Activated naive CD8-positive, alpha-beta T cell (primary cell): Measurements from ENCODE around the gene MLH3.
A peak's percentile ranks its signal among the peaks of the same experiment; 100 is the strongest.

Experiments used
- H3K27ac Mint-ChIP-seq: one replicate; pipeline ENCODE4 v1.8.0; 2021; ENCODE audit warnings: mixed read lengths
- H3K27me3 Mint-ChIP-seq: one replicate; pipeline ENCODE4 v1.8.0; 2021; ENCODE audit warnings: mixed read lengths
- H3K36me3 Mint-ChIP-seq: one replicate; pipeline ENCODE4 v1.8.0; 2021; ENCODE audit warnings: mixed read lengths
- H3K4me1 Mint-ChIP-seq: one replicate; pipeline ENCODE4 v1.8.0; 2021; ENCODE audit warnings: low read depth, mixed read lengths
- H3K4me3 Mint-ChIP-seq: one replicate; pipeline ENCODE4 v1.8.0; 2021; ENCODE audit warnings: mild to moderate bottlenecking, mixed read lengths
- H3K9me3 Mint-ChIP-seq: one replicate; pipeline ENCODE4 v1.8.0; 2021; ENCODE audit warnings: low read depth, mixed read lengths

MLH3 gene

DNA sequence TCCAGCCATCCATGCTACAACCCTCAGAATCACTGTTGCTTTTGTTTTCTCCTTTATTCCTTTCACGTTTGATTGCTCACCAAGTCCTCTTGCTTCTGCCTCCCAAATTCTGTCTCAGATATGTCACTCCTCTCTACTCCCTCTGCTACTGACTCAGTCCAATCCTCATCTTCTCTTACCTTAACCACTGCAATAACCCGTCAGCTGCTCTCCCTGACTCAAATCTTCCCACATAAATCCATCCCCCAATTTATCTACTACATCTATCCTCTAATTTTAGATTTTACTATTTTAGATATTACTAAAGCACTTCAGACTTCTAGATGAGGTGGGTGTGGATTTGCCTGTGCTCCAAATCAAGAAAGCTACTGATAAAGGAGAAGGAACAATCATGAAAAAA, 25.4 kb downstream of the MLH3 start:
- Mint-ChIP-seq H3K27ac (no peak overlapping the region), H3K36me3 (peaks cover 10% of the 10 kb centered on the region), H3K4me3 (no peak overlapping the region), H3K27me3 (no peaks in the 10 kb centered on the region), H3K4me1 (no peaks in the 10 kb centered on the region), H3K9me3 (no peaks in the 10 kb centered on the region)

DNA sequence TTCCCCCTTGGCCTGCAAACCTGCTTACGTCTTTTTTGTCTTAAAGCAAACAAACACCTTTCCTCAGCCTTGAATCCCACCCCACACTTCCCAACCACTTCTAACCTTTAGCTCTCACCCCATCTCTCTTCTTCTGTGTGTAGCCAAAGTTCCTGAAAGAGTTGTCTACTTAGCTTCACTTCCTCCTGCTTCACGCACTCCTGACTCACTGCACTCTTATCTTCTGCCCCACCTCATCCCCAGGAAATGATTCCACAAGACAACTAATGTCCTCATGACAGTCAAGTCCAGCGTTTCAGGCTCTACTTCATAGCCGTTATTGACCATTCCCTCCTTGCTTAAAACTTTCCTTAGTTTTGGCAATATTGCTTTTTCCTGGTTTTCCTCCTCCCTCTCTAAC, 26.2 kb downstream of the MLH3 start:
- Mint-ChIP-seq H3K4me3 (no peak overlapping the region), H3K27me3 (no peaks in the 10 kb centered on the region), H3K9me3 (no peaks in the 10 kb centered on the region), H3K36me3 (peaks cover 6% of the 10 kb centered on the region), H3K4me1 (no peaks in the 10 kb centered on the region), H3K27ac (no peak overlapping the region)

DNA sequence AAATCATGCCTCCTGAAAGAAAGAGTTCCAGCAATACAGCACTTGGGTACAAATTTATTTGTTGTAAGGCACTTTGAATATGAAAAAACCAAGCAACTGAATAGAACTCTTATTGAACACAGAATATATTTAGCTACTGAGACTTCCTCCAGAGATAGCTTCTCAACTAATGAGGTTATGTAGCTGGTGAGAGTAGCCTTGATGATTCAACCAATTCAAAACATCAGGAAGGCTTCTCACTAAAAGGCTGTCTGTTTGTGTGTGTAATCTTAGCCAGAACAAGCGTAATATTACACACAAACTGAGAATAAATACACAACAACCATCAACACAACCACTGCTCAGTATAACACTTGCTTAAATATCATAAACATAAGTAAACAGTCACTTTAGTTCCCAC, 28.2 kb downstream of the MLH3 start:
- Mint-ChIP-seq H3K36me3 (peaks cover 9% of the 10 kb centered on the region), H3K27ac (no peak overlapping the region)

DNA sequence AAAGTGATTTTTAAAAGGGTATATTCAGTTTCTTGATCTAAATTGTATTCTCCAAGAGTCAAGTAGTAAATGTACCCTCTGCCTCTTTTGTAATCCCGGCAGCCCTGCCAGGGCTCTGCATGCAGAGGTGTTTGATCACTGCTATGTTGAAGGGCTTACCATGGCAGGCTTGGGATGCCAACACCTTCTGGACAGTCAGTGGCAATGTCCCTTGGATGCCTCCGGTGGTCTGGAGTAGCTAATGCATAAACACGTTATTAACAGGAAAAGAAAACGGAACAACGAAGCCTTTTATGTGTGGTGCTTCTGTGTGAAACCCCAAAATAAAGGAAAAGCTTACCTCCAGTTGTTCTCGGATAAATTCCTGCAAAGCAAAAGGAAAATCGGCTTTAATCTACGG, 28.6 kb downstream of the MLH3 start:
- H3K9me3 Mint-ChIP-seq: no peaks in the 10 kb centered on the region
- H3K36me3 Mint-ChIP-seq: peaks cover 9% of the 10 kb centered on the region
- no peak overlapping the region for H3K27ac Mint-ChIP-seq
- H3K27me3 Mint-ChIP-seq: no peaks in the 10 kb centered on the region
- H3K4me3 Mint-ChIP-seq: no peak overlapping the region
- no peaks in the 10 kb centered on the region for H3K4me1 Mint-ChIP-seq

More for the DNA sequence above, 28.2 kb downstream of the MLH3 start:
- H3K4me3 Mint-ChIP-seq: no peak overlapping the region
- H3K4me1 Mint-ChIP-seq: no peaks in the 10 kb centered on the region
- no peaks in the 10 kb centered on the region for H3K27me3 Mint-ChIP-seq
- H3K9me3 Mint-ChIP-seq: no peaks in the 10 kb centered on the region

DNA sequence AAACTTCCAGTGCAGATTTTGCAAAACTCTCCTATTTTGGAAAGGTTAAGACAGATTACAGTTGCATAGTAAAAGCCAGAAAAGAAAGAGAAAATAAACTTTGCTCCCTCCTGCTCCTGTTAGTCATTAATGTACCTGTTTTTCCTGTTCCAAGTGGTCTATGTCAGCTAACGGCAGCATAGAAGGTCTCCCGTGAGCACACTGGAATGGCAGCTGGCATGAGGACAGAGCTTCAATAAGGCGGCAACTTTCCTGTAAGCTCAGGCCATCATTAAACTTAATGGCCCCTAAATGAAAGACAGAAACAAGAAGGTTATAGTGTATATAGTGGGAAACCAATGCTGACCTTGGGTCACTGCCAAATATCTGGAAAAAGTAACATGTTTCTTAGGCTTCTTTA, 32.6 kb downstream of the MLH3 start:
- peaks cover 12% of the 10 kb centered on the region for H3K36me3 Mint-ChIP-seq
- H3K27ac Mint-ChIP-seq: no peak overlapping the region
- H3K4me3 Mint-ChIP-seq: no peak overlapping the region
- no peaks in the 10 kb centered on the region for H3K4me1 Mint-ChIP-seq
- no peaks in the 10 kb centered on the region for H3K27me3 Mint-ChIP-seq
- H3K9me3 Mint-ChIP-seq: no peaks in the 10 kb centered on the region

DNA sequence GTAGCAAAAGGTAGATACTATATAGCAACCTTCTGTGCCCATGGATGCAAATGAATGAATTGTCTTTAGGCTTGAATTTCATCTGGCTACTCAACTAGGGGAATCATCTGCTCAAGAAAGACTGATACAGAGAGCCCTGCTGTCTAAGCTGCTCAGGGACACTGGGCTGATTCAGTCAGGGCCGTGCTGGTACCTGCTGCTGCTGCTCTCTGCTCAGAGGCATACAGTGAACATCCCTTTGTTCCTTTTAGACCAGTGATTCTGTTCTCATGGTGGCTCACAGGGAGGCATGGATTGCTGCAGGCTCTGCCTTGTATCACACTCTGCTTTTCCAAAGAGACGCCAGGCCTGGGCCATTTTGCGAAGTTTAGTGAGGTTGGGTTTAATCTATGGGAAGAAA, 34.5 kb downstream of the MLH3 start:
- Mint-ChIP-seq H3K36me3 (peaks cover 12% of the 10 kb centered on the region), H3K27me3 (no peaks in the 10 kb centered on the region), H3K9me3 (no peaks in the 10 kb centered on the region), H3K4me3 (no peak overlapping the region), H3K4me1 (peaks cover 7% of the 10 kb centered on the region), H3K27ac (no peak overlapping the region)

DNA sequence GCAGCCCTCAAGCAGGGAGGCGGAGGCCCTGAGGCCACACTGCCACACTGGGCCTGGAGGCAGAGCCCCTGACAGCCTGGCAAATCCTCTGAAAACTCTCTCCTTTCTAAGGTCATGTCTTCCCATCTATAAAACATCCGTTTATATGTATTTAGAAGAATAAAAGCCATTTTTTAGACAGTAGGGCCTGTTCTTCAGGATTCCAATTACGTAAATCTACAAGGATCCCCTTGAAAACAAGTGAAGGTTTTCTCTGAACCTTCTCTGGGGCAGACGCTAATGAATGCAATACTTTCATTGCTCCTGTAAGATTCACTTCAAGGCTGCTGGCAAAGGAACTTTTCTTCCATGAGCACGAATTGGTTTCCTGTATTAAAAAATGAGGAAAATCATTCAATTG, 35.8 kb downstream of the MLH3 start:
- Mint-ChIP-seq H3K9me3 (no peaks in the 10 kb centered on the region), H3K4me1 (peaks cover 20% of the 10 kb centered on the region), H3K27ac (no peak overlapping the region), H3K27me3 (no peaks in the 10 kb centered on the region), H3K36me3 (peaks cover 10% of the 10 kb centered on the region), H3K4me3 (no peak overlapping the region)

DNA sequence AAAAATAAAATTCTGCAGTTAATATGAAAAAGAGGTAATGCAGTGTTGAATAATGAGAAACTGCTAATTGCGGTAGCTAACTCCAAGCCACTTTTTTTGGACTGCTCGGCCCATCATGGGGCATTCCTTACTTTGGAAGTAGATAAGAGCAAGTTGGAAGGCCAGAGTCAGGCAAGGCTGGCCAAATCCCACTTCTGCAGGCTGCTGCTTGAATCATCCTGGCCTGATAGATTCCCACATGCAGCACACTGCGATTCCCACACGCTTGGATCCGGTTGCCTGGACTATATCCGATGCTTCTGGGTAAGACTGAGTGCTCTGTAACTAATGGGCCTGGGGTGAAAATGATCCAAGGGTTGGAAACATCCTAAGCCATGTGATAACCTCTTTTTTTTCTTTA, 38.0 kb downstream of the MLH3 start:
- H3K36me3 Mint-ChIP-seq: peaks cover 11% of the 10 kb centered on the region
- peak overlapping the region; percentile 7 for H3K27ac Mint-ChIP-seq

DNA sequence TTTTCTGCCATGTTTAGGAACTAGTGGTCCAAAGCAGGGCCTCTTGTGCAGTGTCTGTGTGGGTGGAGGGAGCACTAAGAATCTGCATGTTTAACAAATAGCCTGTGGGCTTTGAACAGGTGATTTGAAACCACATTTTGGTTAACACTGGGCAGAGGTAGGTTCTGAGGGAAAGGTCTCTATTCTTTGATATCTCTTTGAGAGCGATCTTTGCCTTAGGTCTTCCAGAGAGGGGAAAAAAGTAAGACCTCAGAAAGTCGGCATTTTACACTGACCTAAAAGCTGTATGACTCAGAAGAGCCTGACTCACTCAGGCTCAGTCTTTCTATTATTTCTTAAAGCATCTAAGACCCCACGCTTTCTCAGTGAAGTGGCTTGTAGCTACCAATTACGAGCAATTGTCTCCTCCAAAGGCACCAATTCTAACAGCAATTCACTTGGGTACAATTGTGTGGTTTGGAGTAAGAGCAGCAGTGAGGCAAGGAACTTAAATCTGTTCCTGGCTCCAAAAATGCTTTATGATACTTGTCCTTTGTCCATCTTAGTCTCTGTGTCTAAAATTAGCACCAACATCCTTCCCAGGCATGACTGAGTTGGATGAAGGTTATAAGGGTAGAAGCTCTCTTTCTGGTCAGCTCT, 39.8 kb downstream of the MLH3 start:
- peak overlapping the region; percentile 0 for H3K4me3 Mint-ChIP-seq
- H3K27me3 Mint-ChIP-seq: no peaks in the 10 kb centered on the region
- peak overlapping the region; percentile 78 for H3K27ac Mint-ChIP-seq
- H3K4me1 Mint-ChIP-seq: peaks cover 37% of the 10 kb centered on the region
- no peaks in the 10 kb centered on the region for H3K9me3 Mint-ChIP-seq
- peaks cover 11% of the 10 kb centered on the region for H3K36me3 Mint-ChIP-seq

More for the DNA sequence above, 38.0 kb downstream of the MLH3 start:
- no peaks in the 10 kb centered on the region for H3K9me3 Mint-ChIP-seq
- H3K4me1 Mint-ChIP-seq: peaks cover 25% of the 10 kb centered on the region
- no peaks in the 10 kb centered on the region for H3K27me3 Mint-ChIP-seq
- H3K4me3 Mint-ChIP-seq: no peak overlapping the region

DNA sequence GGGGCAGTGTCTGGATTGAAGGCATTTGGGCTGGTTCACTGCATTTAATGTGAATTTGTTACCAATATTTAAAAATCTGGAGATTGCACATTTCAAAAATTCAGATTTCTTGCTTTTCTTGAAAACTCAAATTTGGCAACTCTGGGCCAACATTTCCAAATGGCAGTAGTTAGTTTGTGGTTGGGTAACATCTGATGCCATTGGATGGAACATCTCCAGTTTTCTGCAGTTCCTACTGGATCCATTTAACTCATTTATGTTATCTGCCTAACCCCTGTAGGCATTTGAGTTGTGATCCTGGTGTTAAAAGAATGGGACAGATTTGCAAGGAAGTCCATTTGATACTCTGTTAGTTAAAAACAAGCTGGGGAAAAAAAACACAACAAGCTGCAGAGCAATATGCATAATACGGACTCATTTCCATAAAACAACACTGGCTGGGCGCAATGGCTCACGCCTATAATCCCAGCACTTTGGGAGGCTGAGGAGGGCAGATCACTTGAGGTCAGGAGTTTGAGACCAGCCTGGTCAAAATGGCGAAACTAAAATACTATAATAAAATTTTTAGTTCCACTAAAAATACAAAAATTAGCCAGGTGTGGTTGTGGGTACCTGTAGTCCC, 40.7 kb downstream of the MLH3 start:
- peaks cover 43% of the 10 kb centered on the region for H3K4me1 Mint-ChIP-seq
- H3K4me3 Mint-ChIP-seq: no peak overlapping the region
- no peaks in the 10 kb centered on the region for H3K9me3 Mint-ChIP-seq
- H3K27ac Mint-ChIP-seq: no peak overlapping the region
- H3K36me3 Mint-ChIP-seq: peaks cover 15% of the 10 kb centered on the region
- H3K27me3 Mint-ChIP-seq: no peaks in the 10 kb centered on the region

DNA sequence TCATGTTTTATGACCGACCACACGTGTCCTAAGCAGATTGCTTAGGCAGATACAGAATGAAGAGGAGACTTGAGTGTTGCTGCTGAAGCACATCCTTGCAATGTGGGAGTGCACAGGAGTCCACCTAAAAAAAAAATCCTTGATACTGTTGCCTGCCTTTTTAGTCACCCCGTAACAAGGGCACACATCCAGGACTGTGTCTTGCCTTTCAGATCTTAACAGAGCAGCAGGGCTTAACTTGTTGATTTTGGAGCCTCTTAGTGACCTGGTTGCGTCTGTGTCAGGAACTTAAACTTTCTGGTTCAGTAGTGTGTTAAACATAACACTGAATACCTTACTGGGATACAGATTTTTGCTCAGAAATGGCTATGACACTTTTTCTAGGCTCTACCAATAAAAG, 42.1 kb downstream of the MLH3 start:
- Mint-ChIP-seq H3K4me1 (peaks cover 56% of the 10 kb centered on the region), H3K36me3 (peaks cover 21% of the 10 kb centered on the region), H3K27me3 (no peaks in the 10 kb centered on the region), H3K9me3 (no peaks in the 10 kb centered on the region), H3K4me3 (no peak overlapping the region), H3K27ac (no peak overlapping the region)

DNA sequence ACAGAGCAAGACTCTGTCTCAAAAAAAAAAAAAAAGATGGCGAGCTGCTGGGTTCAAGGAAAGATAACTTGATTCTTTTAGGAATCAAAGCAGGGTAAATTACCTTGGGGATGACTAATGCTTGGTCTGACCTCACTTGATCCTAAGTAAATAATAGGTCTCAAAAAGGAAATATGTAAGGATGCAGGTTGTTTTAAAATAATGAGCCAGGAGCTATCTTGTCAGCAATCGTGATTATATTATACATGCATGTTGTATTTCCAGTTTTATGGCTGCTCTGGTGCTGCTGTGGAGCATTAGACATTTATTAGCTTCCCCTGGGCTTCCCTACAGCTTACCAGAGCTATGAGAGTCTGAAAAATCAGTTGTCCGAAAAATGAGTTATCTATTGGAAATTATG, 45.9 kb downstream of the MLH3 start:
- Mint-ChIP-seq H3K36me3 (peaks cover 22% of the 10 kb centered on the region), H3K4me3 (peak overlapping the region; percentile 32), H3K4me1 (peaks cover 52% of the 10 kb centered on the region), H3K27me3 (no peaks in the 10 kb centered on the region), H3K27ac (peak overlapping the region; percentile 41), H3K9me3 (no peaks in the 10 kb centered on the region)

DNA sequence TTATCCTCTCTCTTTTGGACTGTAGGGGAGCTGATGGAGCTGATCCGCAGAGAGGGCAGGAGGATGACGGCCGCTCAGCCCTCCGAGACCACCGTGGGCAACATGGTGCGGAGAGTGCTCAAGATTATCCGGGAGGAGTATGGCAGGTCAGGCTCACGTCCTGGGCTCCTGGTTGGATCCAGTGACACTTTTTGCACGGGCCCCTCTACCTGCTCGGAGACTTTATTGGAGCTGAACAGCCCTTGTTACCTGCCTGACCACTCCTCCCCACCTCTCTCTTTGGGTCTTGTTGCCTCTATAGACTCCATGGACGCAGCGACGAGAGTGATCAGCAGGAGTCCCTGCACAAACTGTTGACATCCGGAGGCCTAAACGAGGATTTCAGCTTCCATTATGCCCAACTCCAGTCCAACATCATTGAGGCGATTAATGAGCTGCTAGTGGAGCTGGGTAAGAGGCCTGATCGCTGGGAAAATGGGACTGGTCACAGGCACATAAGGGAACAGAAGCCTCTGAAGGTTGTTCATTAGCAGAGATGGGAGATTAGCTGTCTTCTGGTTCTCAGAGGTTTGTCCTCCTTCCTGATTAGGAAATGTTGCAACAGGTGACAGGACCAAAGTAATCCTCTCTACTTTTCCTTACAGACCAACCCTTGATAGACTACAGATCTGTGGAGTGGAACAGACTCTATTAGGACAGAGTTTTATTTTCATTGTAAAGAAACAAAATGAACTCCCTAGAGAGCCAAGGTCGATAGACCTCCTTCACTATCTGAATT, 47.8 kb downstream of the MLH3 start:
- Mint-ChIP-seq H3K27me3 (no peaks in the 10 kb centered on the region), H3K36me3 (peaks cover 15% of the 10 kb centered on the region), H3K4me1 (peaks cover 47% of the 10 kb centered on the region), H3K9me3 (no peaks in the 10 kb centered on the region), H3K27ac (peak overlapping the region; percentile 93), H3K4me3 (peak overlapping the region; percentile 98)

DNA sequence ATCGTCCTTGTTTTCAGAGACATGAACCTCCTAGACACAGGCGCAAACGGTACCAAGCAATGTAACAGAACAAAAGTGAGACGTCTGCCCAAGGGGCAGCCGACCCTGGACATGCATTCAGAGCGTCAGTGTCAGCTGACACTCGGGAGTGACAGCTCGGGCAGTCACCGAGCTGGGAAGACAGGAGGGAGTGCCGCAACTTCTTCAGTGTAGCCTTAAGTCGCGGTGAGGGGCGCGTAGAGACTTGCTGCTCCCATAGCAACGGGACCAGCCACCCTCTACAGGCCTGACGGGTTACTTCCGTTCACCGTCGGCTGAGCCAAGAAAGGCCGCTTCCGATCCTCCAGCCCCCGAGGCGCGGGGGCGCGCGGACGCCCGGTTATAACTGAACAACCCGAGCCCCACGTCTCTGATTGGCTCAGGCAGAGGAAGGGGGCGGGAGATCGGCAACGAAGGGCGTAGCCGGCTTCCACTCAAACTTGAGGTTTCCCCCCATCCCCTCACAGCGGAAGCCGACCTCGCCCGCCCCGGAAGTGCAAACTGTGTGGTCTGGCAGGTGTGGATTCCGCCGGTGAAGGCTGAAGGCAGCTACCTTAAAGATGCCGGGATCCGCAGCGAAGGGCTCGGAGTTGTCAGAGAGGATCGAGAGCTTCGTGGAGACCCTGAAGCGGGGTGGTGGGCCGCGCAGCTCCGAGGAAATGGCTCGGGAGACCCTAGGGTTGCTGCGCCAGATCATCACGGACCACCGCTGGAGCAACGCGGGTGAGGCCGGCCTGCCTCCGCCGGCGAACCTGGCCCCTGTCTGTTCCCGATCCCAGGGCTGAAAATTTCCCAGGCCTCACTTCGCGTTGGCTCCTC, 48.6 kb downstream of the MLH3 start, which contains the start of gene EIF2B2:
Gene EIF2B2, plus strand, starts transcription at position 530 of the 858 bp plus-strand sequence. Its CDS starts 70 bp downstream, at position 600.
- Mint-ChIP-seq H3K4me1 (peaks cover 41% of the 10 kb centered on the region), H3K4me3 (peak within 1 kb of the TSS; percentile 98), H3K36me3 (peaks cover 13% of the 10 kb centered on the region), H3K27ac (peak within 1 kb of the TSS; percentile 93), H3K9me3 (no peaks in the 10 kb centered on the region), H3K27me3 (no peaks in the 10 kb centered on the region)
